Fibroblast of lung (primary cell): ENCODE data around the gene C11orf52. TPM values are rescaled to one million over a fixed set of nuclear protein-coding genes. Genes with fewer than 3 reads are reported as not detected.

Experiments used
- DNase-seq, 2 donors: peaks; one replicate each; pipeline versions ENCODE4 v3.0.0 to v3.0.0-alpha.2; 2010; ENCODE audit warnings: low read depth in 2 of 2
- H2AFZ ChIP-seq: 2 replicates; pipeline ENCODE4 v1.5.1; 2012; ENCODE audit warnings: low read length, control low read depth, inconsistent platforms
- H3K27ac ChIP-seq: 2 replicates; pipeline ENCODE4 v1.5.1; 2011; ENCODE audit warnings: low read length, control low read depth; ENCODE audit not compliant: insufficient read depth
- H3K27me3 ChIP-seq: 2 replicates; pipeline ENCODE4 v1.5.1; 2011; ENCODE audit warnings: mild to moderate bottlenecking, low read length; ENCODE audit not compliant: control insufficient read depth, insufficient read depth
- H3K36me3 ChIP-seq: 2 replicates; pipeline ENCODE4 v1.5.1; 2011; ENCODE audit warnings: low read length; ENCODE audit not compliant: control insufficient read depth, insufficient read depth
- H3K4me1 ChIP-seq: 2 replicates; pipeline ENCODE4 v1.5.1; 2011; ENCODE audit warnings: low read length; ENCODE audit not compliant: control insufficient read depth, insufficient read depth; ENCODE audit errors: extremely low read depth
- H3K4me2 ChIP-seq: 2 replicates; pipeline ENCODE4 v1.5.1; 2011; ENCODE audit warnings: low read length, control low read depth; ENCODE audit not compliant: insufficient read depth; ENCODE audit errors: extremely low read depth
- H3K4me3 ChIP-seq, 4 experiments: fragments of 200-600 bp in 1 of 4; sonication (generic) in 1 of 4; replicated peaks in 1 of 4; 2 replicates each; pipeline ENCODE4 v1.5.1; 2011 to 2016; ENCODE audit warnings: low read length in 4 of 4, low read depth in 3 of 4, mild to moderate bottlenecking in 3 of 4, control low read depth in 2 of 4, inconsistent platforms in 1 of 4, mixed read lengths in 1 of 4; ENCODE audit not compliant: insufficient read depth in 1 of 4; ENCODE audit errors: control extremely low read depth in 1 of 4
- H3K79me2 ChIP-seq: 2 replicates; pipeline ENCODE4 v1.5.1; 2012; ENCODE audit warnings: mild to moderate bottlenecking, low read length, inconsistent platforms; ENCODE audit not compliant: control insufficient read depth, insufficient read depth
- H3K9ac ChIP-seq: 2 replicates; pipeline ENCODE4 v1.5.1; 2011; ENCODE audit warnings: mild to moderate bottlenecking, low read length, control low read depth; ENCODE audit not compliant: insufficient read depth
- H3K9me3 ChIP-seq: 2 replicates; pipeline ENCODE4 v1.5.1; 2012; ENCODE audit warnings: low read depth, low read length; ENCODE audit not compliant: control insufficient read depth, insufficient read depth
- H4K20me1 ChIP-seq: 2 replicates; pipeline ENCODE4 v1.5.1; 2011; ENCODE audit warnings: low read length; ENCODE audit not compliant: control insufficient read depth, insufficient read depth; ENCODE audit errors: extremely low read depth
- EZH2 ChIP-seq: IDR thresholded peaks from 2 replicates; pipeline ENCODE4 v1.5.1; 2012; ENCODE audit warnings: low read length, control low read depth, mild to moderate bottlenecking; ENCODE audit errors: missing control alignments
- polyA plus RNA-seq, 2 donors: library from polyadenylated mRNA; depleted of rRNA in 1 of 2; stranded (reverse) in 1 of 2; unstranded in 1 of 2; fragments of >200 nt; gene quantifications; 2 replicates each; pipeline ENCODE4 v1.2.1, GENCODE V29; 2011 to 2012; ENCODE audit warnings: missing spikeins in 1 of 2
- total RNA-seq: library from RNA; depleted of rRNA; stranded (reverse); fragments of >200 nt; gene quantifications from 2 replicates; pipeline ENCODE4 v1.2.1, GENCODE V29; 2014
- TF ChIP-seq, protein P1 (sequence below), 2 donors: IDR thresholded peaks in 1 of 2; conservative IDR thresholded peaks in 1 of 2; 1 replicate in 1 of 2; 2 replicates in 1 of 2; pipeline ENCODE4 v1.5.1; 2011 to 2012; ENCODE audit warnings: low read length in 2 of 2, control low read depth in 1 of 2, inconsistent platforms in 1 of 2, low read depth in 1 of 2, mild to moderate bottlenecking in 1 of 2

Gene C11orf52
- total and polyA plus RNA-seq, 2 donors (not counting 1 experiment from before 2014, with no cell fraction given) = 0.99 to 1.3 TPM

DNA sequence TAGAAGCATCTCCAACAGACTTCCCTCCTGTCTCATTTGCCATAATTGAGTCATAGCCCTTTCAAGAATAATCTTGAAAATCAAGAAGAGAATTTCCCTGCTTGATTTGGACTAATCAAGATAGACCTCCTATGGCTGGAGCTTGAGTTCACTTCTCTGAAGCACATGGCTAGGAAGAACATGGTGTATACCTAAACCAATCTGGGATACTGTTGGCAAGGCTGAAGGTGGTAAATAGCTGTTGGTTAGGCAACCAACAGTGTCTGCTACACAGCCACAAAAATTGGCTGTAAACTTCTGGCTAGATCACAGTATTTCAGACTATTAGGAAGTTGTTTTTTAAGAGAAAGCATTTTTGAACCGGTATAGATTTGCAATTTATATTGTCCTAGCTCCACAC is 12.0 kb upstream of the C11orf52 start:
- Histone ChIP-seq H4K20me1 (no peaks in the 10 kb centered on the region), H3K4me1 (peaks cover 2% of the 10 kb centered on the region), H3K27ac (no peak overlapping the region), H2AFZ (no peak overlapping the region), H3K79me2 (no peaks in the 10 kb centered on the region), H3K36me3 (no peaks in the 10 kb centered on the region), H3K9ac (no peak overlapping the region), H3K9me3 (no peaks in the 10 kb centered on the region), H3K4me3 (no peak overlapping the region), H3K27me3 (no peaks in the 10 kb centered on the region), H3K4me2 (no peak overlapping the region)
- no peak for DNase-seq
- TF ChIP-seq, protein P1, sequence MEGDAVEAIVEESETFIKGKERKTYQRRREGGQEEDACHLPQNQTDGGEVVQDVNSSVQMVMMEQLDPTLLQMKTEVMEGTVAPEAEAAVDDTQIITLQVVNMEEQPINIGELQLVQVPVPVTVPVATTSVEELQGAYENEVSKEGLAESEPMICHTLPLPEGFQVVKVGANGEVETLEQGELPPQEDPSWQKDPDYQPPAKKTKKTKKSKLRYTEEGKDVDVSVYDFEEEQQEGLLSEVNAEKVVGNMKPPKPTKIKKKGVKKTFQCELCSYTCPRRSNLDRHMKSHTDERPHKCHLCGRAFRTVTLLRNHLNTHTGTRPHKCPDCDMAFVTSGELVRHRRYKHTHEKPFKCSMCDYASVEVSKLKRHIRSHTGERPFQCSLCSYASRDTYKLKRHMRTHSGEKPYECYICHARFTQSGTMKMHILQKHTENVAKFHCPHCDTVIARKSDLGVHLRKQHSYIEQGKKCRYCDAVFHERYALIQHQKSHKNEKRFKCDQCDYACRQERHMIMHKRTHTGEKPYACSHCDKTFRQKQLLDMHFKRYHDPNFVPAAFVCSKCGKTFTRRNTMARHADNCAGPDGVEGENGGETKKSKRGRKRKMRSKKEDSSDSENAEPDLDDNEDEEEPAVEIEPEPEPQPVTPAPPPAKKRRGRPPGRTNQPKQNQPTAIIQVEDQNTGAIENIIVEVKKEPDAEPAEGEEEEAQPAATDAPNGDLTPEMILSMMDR (conservative IDR thresholded peaks at IDR 0.05 in 1 of 2, IDR thresholded peaks at IDR 0.05 in 1 of 2; ENCODE audit: low read depth in 1 of 2, low read length in 2 of 2) = no peak
- no peak for TF ChIP-seq EZH2

DNA sequence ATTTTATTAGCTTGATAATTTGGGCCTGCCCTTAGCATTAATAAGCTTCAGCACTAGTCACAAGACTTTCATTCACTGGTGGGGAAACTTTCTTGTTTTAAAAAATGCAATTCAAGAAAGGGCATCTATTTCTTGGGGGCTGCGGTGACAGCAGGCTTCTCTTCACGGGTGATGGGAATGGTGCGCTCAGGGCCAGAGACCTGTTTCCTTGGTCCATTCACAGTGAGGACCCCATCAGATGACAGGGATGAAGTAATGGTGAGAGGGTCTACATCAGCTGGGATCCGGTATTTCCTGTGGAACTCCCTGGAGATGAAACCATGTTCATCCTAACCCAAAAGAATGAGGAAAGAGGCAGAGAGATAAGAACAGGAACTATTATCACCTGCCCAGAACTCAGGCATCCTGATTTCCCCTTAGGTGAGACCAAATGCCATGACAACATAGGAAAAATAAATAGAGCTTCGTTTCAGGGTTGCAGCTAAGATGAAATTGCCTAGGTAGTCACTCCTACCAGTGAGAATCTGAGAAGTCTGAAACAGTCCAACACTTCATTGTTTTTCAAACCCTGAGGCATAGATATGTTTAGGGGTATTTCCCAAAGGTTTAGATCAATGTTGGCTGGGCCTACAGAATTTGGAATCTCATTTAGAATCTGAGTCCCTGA is 9.9 kb upstream of the C11orf52 start:
- no peaks in the 10 kb centered on the region for H3K9me3 ChIP-seq
- DNase-seq = no peak
- H3K4me3 ChIP-seq = no peak overlapping the region
- H4K20me1 ChIP-seq = no peaks in the 10 kb centered on the region
- TF ChIP-seq, protein P1 (conservative IDR thresholded peaks at IDR 0.05 in 1 of 2, IDR thresholded peaks at IDR 0.05 in 1 of 2; ENCODE audit: low read depth in 1 of 2, low read length in 2 of 2) = no peak
- TF ChIP-seq EZH2 = no peak
- H2AFZ ChIP-seq = no peak overlapping the region
- H3K4me1 ChIP-seq = peaks cover 11% of the 10 kb centered on the region
- no peaks in the 10 kb centered on the region for H3K27me3 ChIP-seq
- no peak overlapping the region for H3K9ac ChIP-seq
- no peaks in the 10 kb centered on the region for H3K79me2 ChIP-seq
- H3K36me3 ChIP-seq = no peaks in the 10 kb centered on the region
- no peak overlapping the region for H3K27ac ChIP-seq
- H3K4me2 ChIP-seq = no peak overlapping the region

DNA sequence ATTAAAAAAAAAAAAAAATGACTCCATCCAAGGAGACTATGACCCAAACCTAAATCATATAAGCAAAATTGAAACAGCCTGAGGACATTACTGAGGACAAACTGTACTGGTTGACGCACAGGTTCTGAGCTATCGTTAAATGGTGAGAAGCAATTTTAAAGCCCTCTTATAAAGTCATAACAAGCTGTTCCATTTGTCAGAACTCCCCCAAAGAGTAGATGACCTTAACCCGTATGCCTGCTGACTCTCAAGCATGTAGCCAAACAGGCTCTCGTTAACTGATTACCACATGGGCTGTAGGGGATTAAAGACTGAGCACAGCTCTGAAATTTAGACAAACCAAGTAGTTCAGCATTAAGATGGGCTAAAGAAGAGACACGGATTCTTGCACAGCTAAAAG is 9.3 kb upstream of the C11orf52 start:
- Histone ChIP-seq H3K79me2 (no peaks in the 10 kb centered on the region), H4K20me1 (no peaks in the 10 kb centered on the region), H3K36me3 (no peaks in the 10 kb centered on the region), H3K27ac (no peak overlapping the region), H3K4me2 (no peak overlapping the region), H3K9me3 (no peaks in the 10 kb centered on the region), H3K9ac (no peak overlapping the region), H3K4me1 (peaks cover 15% of the 10 kb centered on the region), H2AFZ (no peak overlapping the region), H3K27me3 (no peaks in the 10 kb centered on the region), H3K4me3 (no peak overlapping the region)
- TF ChIP-seq, protein P1 (conservative IDR thresholded peaks at IDR 0.05 in 1 of 2, IDR thresholded peaks at IDR 0.05 in 1 of 2; ENCODE audit: low read depth in 1 of 2, low read length in 2 of 2) = no peak
- DNase-seq = no peak
